K562 (cell line): Measurements from ENCODE around the gene RPP25. TPM values are rescaled to one million over a fixed set of nuclear protein-coding genes. Genes with fewer than 3 reads are reported as not detected.

Experiments
- ADNP ChIP-seq: fragments of 200-800 bp; sonication (Bioruptor generic); IDR thresholded peaks from 2 replicates; pipeline ENCODE4 v1.6.1; 2016; ENCODE audit warnings: missing genetic modification characterization, missing compliant biosample characterization
- CAMTA2 ChIP-seq: fragments of 250-450 bp; sonication (Bioruptor Pico); conservative IDR thresholded peaks from 2 replicates; pipeline ENCODE4 v1.5.1; 2022
- DPF2 ChIP-seq: fragments of 450-650 bp; IDR thresholded peaks from 2 replicates; pipeline ENCODE4 v1.6.1; 2016
- LEF1 ChIP-seq: fragments of 450-650 bp; IDR thresholded peaks from 2 replicates; pipeline ENCODE4 v1.6.1; 2016; ENCODE audit warnings: mild to moderate bottlenecking
- MGA ChIP-seq: fragments of 450-650 bp; IDR thresholded peaks from 2 replicates; pipeline ENCODE4 v1.6.1; 2016; ENCODE audit warnings: mild to moderate bottlenecking, moderate library complexity
- SMARCA4 ChIP-seq: fragments of 450-650 bp; IDR thresholded peaks from 2 replicates; pipeline ENCODE4 v1.6.1; 2016
- ZNF23 ChIP-seq: fragments of 250-450 bp; sonication (Bioruptor Pico); IDR thresholded peaks from 2 replicates; pipeline ENCODE4 v1.4.0; 2020; ENCODE audit warnings: mild to moderate bottlenecking
- ZZZ3 ChIP-seq: fragments of 450-650 bp; IDR thresholded peaks from 2 replicates; pipeline ENCODE4 v1.6.1; 2016; ENCODE audit warnings: antibody characterized with exemption, mild to moderate bottlenecking, moderate library complexity
- polyA plus RNA-seq, 8 experiments: library from polyadenylated mRNA; depleted of rRNA in 4 of 8; stranded (reverse) in 5 of 8; unstranded in 3 of 8; fragments of >200 nt; fragmentation: Nextera tagmentation in 2 of 8; fragmentation: Illumina TruSeq in 1 of 8; extraction: Ambion mirVana in 2 of 8; extraction: Trizol in 1 of 8; gene quantifications; 2 replicates each; pipeline versions ENCODE4 v1.2.1 to v1.2.3, GENCODE V29; 2011 to 2014; ENCODE audit warnings: inconsistent platforms in 1 of 8, missing spikeins in 1 of 8
- total RNA-seq, 7 experiments: library from RNA; depleted of rRNA in 6 of 7; stranded (reverse); fragments of >200 nt in 6 of 7; fragmentation: Illumina TruSeq in 2 of 7; extraction: Trizol in 2 of 7; gene quantifications; 2 replicates each; pipeline versions ENCODE4 v1.2.1 to v1.2.3, GENCODE V29; 2011 to 2021; ENCODE audit warnings: low replicate concordance in 1 of 7

The RPP25 gene
- total and polyA plus RNA-seq, 9 of the 15 experiments (the other 6 are each of a cell fraction or from before 2014, with no cell fraction given): 1.1 to 12.3 (median 5.6) TPM

- TF ChIP-seq SMARCA4 (no peak), ZZZ3 (no peak), LEF1 (no peak), ZNF23 (no peak), ADNP (no peak), MGA (peak; percentile 69), DPF2 (no peak), CAMTA2 (CRISPR knock-in tag) (no peak)
These were observed at the start of gene RPP25 (continued) for GRCh38 chr15:74956648-74957475.
